ENCODE results near the gene DSN1. TPM values are rescaled to one million over a fixed set of nuclear protein-coding genes. Genes with fewer than 3 reads are reported as not detected.

DSN1 gene
- total RNA-seq, 1 donor from 2014 or later, result 14.0 TPM

DNA sequence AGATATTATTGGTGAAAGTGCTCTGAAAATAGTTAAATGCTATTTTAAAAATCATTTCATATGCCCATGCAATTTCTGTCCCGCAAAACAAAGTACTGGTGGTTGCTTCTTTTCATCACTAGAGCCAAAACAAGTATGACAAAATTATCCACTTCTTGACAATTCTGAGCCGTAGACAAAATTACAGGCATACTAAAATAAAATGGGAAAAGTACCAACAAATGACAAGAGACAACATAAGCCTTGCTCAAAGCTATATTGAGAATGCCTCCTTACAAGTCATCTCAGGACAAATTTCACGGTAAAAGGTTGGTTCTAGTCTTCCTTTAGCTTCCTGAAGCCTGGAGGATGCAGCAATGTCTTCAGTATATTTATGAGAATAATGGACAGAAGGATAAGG lies 56.5 kb downstream of the DSN1 start:
- Mint-ChIP-seq H3K9me3 (no peaks in the 10 kb centered on the region), H3K4me3 (no peak overlapping the region), H3K27me3 (no peaks in the 10 kb centered on the region), H3K4me1 (no peaks in the 10 kb centered on the region), H3K36me3 (ENCODE audit: low read depth) (peaks cover 21% of the 10 kb centered on the region), H3K27ac (no peak overlapping the region)
- no peak for ATAC-seq (ENCODE audit: low read depth)
- ChIA-PET POLR2A (interaction anchor here (0.6 kb wide), 1 partner anchor 81 kb away, joined by 5 read pairs; no protein-coding TSS in a partner anchor), CTCF (interaction anchor here (1.6 kb wide), 1 partner anchor 170 kb away, joined by 5 read pairs; no protein-coding TSS in a partner anchor)
- TF ChIP-seq, protein P1, sequence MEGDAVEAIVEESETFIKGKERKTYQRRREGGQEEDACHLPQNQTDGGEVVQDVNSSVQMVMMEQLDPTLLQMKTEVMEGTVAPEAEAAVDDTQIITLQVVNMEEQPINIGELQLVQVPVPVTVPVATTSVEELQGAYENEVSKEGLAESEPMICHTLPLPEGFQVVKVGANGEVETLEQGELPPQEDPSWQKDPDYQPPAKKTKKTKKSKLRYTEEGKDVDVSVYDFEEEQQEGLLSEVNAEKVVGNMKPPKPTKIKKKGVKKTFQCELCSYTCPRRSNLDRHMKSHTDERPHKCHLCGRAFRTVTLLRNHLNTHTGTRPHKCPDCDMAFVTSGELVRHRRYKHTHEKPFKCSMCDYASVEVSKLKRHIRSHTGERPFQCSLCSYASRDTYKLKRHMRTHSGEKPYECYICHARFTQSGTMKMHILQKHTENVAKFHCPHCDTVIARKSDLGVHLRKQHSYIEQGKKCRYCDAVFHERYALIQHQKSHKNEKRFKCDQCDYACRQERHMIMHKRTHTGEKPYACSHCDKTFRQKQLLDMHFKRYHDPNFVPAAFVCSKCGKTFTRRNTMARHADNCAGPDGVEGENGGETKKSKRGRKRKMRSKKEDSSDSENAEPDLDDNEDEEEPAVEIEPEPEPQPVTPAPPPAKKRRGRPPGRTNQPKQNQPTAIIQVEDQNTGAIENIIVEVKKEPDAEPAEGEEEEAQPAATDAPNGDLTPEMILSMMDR (IDR thresholded peaks at IDR 0.05), result no peak
- no peak for DNase-seq
- intact Hi-C loops (cut with micrococcal nuclease), result loop anchor here (2.0 kb wide), 1 partner anchor 170 kb away; no protein-coding TSS in a partner anchor

DNA sequence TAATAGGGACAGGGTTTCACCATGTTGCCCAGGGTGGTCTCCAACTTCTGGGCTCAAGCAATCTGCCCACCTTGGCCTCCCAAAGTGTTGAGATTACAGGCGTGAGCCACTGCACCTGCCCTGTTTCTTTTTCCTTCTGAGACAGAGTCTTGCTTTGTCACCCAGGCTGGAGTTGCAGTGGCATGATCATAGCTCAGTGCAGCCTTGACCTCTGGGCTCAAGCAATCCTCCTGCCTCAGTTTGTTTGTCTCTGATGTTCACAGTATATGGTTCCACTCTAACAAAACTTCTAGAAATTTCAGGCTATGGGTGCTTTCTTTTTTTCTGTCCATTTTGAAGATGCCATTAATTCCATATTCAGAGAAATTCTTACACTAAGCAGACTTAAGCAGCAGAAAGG lies 60.8 kb downstream of the DSN1 start:
- H3K9me3 Mint-ChIP-seq, result no peaks in the 10 kb centered on the region
- H3K4me1 Mint-ChIP-seq, result no peaks in the 10 kb centered on the region
- CTCF ChIA-PET, result no interaction called here
- ATAC-seq (ENCODE audit: low read depth), result no peak
- no peaks in the 10 kb centered on the region for H3K27me3 Mint-ChIP-seq
- intact Hi-C loops (cut with micrococcal nuclease), result no loop called here
- H3K36me3 Mint-ChIP-seq (ENCODE audit: low read depth), result peaks cover 9% of the 10 kb centered on the region
- no peak overlapping the region for H3K4me3 Mint-ChIP-seq
- POLR2A ChIA-PET, result no interaction called here
- TF ChIP-seq, protein P1 (IDR thresholded peaks at IDR 0.05), result no peak
- no peak for DNase-seq
- no peak overlapping the region for H3K27ac Mint-ChIP-seq

DNA sequence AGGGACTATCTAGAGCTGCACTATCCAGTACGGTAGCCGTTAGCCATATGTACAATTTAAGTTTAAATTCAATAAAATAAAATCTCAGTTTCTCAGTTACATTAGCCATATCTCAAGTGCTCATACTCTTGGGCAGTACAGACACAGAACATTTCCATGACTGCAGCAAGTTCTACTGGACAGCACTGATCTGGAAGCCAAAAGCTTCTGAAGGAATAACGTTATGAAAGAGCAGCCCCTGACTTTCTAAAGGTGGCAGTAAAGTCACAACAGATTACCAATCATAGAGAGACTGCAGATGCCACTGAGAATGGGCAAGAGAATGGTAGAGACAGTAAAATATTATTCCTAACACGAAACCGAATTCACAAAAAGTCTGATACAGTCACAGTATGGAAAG lies 64.4 kb downstream of the DSN1 start:
- CTCF ChIA-PET, result no interaction called here
- no peaks in the 10 kb centered on the region for H3K9me3 Mint-ChIP-seq
- DNase-seq, result no peak
- no peak overlapping the region for H3K4me3 Mint-ChIP-seq
- no peak overlapping the region for H3K27ac Mint-ChIP-seq
- intact Hi-C loops (cut with micrococcal nuclease), result no loop called here
- no peaks in the 10 kb centered on the region for H3K27me3 Mint-ChIP-seq
- POLR2A ChIA-PET, result no interaction called here
- H3K36me3 Mint-ChIP-seq (ENCODE audit: low read depth), result peaks cover 15% of the 10 kb centered on the region
- ATAC-seq (ENCODE audit: low read depth), result no peak
- TF ChIP-seq, protein P1 (IDR thresholded peaks at IDR 0.05), result no peak
- no peaks in the 10 kb centered on the region for H3K4me1 Mint-ChIP-seq

DNA sequence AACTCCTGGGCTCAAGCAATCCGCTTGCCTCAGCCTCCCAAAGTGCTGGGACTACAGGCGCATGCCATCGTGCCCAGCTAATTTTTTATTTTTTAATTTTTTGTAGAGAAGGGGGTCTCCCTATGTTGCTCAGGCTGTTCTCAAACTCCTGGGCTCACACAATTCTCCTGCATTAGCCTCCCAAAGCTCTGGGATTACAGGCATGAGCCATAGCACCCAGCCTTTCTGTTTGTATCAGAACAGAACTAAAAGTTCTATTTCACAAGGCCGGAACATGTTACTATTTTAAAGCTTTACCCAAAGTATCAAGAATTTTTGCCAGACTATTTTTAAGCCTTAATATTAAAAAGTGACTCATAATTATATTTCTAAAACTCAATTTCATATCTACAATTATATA lies 70.0 kb downstream of the DSN1 start:
- POLR2A ChIA-PET, result no interaction called here
- intact Hi-C loops (cut with micrococcal nuclease), result no loop called here
- no peak for ATAC-seq (ENCODE audit: low read depth)

More for the DNA sequence above, 70.0 kb downstream of the DSN1 start:
- CTCF ChIA-PET, result interaction anchor here (0.6 kb wide), 1 partner anchor 1662 kb away, joined by 3 read pairs; no protein-coding TSS in a partner anchor
- H3K36me3 Mint-ChIP-seq (ENCODE audit: low read depth), result peaks cover 12% of the 10 kb centered on the region
- no peaks in the 10 kb centered on the region for H3K27me3 Mint-ChIP-seq
- H3K27ac Mint-ChIP-seq, result no peak overlapping the region
- peaks cover 4% of the 10 kb centered on the region for H3K4me1 Mint-ChIP-seq
- no peak for DNase-seq
- H3K9me3 Mint-ChIP-seq, result no peaks in the 10 kb centered on the region
- TF ChIP-seq, protein P1 (IDR thresholded peaks at IDR 0.05), result no peak
- no peak overlapping the region for H3K4me3 Mint-ChIP-seq

Other genes starting within 250 kb of the DSN1 start
- gene MYL9, start 232.2 kb downstream of the DSN1 start, total RNA-seq, result 5.4 and 8.0 TPM in 2 replicates
- 40.8 and 43.8 TPM in 2 replicates for gene TGIF2, start 200.2 kb downstream of the DSN1 start, total RNA-seq
- gene RAB5IF, start 168.0 kb downstream of the DSN1 start, total RNA-seq, result 54.9 and 55.7 TPM in 2 replicates
- gene SLA2, start 127.6 kb downstream of the DSN1 start, total RNA-seq, result 0.59 and 0.67 TPM in 2 replicates
- gene NDRG3, start 27.7 kb downstream of the DSN1 start, total RNA-seq, result 20.8 and 21.4 TPM in 2 replicates
- not detected in 2 replicates for gene TLDC2, start 102.4 kb upstream of the DSN1 start, total RNA-seq
- 15.1 and 16.4 TPM in 2 replicates for gene SAMHD1, start 177.9 kb upstream of the DSN1 start, total RNA-seq

All from activated B cell treated with CpG ODN at 0.5 μM for 24 hours (primary cell).